IMR-90 (cell line): ENCODE data around the gene DEFB125. TPM values are rescaled to one million over a fixed set of nuclear protein-coding genes. Genes with fewer than 3 reads are reported as not detected.
A peak's percentile ranks its signal among the peaks of the same experiment; 100 is the strongest.

ENCODE experiments used
- ATAC-seq: fragments of 200-7000 bp; cut with Tn5 transposase; 2 replicates; pipeline ENCODE4 v1.9.1; 2020; ENCODE audit warnings: low read depth, mild to moderate bottlenecking, moderate library complexity
- BruUV-seq: library from RNA; stranded (reverse); fragments of 400-500 nt; replicated peaks from 2 replicates; lab custom pipeline; 2021; lab: Mats Ljungman, UMichigan
- CTCF ChIA-PET: fragments of 300-600 bp; formaldehyde crosslinking; extraction: SDS; loops from one replicate; lab custom pipeline; 2021; ENCODE audit warnings: antibody characterized with exemption; lab: Yijun Ruan, JAX
- POLR2A ChIA-PET: fragments of 300-600 bp; sonication (Branson Sonifier 250); formaldehyde crosslinking; loops from one replicate; lab custom pipeline; 2022; ENCODE audit warnings: antibody characterized with exemption; ENCODE audit not compliant: unreplicated experiment; lab: Charles Lee
- DNase-seq: peaks from one replicate; pipeline ENCODE4 v3.0.0; 2013
- H2AFZ ChIP-seq: replicated peaks from 2 replicates; pipeline ENCODE3; 2013; ENCODE audit warnings: low read length, mild to moderate bottlenecking; ENCODE audit not compliant: poor library complexity
- H2AK5ac ChIP-seq: 2 replicates; pipeline ENCODE4 v1.6.1; 2013; ENCODE audit warnings: low read depth, low read length, inconsistent platforms
- H2AK9ac ChIP-seq: replicated peaks from 2 replicates; pipeline ENCODE3; 2013; ENCODE audit warnings: mild to moderate bottlenecking, low read depth, low read length, moderate library complexity; ENCODE audit not compliant: poor library complexity
- H2BK120ac ChIP-seq: 2 replicates; pipeline ENCODE4 v1.6.1; 2013; ENCODE audit warnings: low read depth, low read length, inconsistent platforms
- H2BK15ac ChIP-seq: 3 replicates; pipeline ENCODE4 v1.6.1; 2013; ENCODE audit warnings: low read depth, low read length, inconsistent platforms
- H2BK20ac ChIP-seq: 2 replicates; pipeline ENCODE4 v1.6.1; 2013; ENCODE audit warnings: low read depth, mild to moderate bottlenecking, inconsistent platforms, low read length, moderate library complexity
- H2BK5ac ChIP-seq: 2 replicates; pipeline ENCODE4 v1.6.1; 2013; ENCODE audit warnings: mild to moderate bottlenecking, low read depth, low read length, inconsistent platforms; ENCODE audit not compliant: poor library complexity, severe bottlenecking
- H3K14ac ChIP-seq: replicated peaks from 2 replicates; pipeline ENCODE4 v1.6.1; 2013; ENCODE audit warnings: low read depth, low read length, inconsistent platforms
- H3K18ac ChIP-seq: 2 replicates; pipeline ENCODE4 v1.6.1; 2013; ENCODE audit warnings: low read depth, low read length, control low read depth
- H3K23ac ChIP-seq: 2 replicates; pipeline ENCODE4 v1.6.1; 2013; ENCODE audit warnings: low read depth, low read length, inconsistent platforms
- H3K27ac ChIP-seq: 2 replicates; pipeline ENCODE4 v1.5.1; 2013; ENCODE audit warnings: mild to moderate bottlenecking, control low read depth, low read length; ENCODE audit not compliant: insufficient read depth
- H3K27me3 ChIP-seq: 2 replicates; pipeline ENCODE4 v1.6.1; 2013; ENCODE audit warnings: low read length; ENCODE audit not compliant: control insufficient read depth, insufficient read depth
- H3K36me3 ChIP-seq: 2 replicates; pipeline ENCODE4 v1.6.1; 2013; ENCODE audit warnings: low read length, mixed read lengths; ENCODE audit not compliant: control insufficient read depth, insufficient read depth
- H3K4ac ChIP-seq: 2 replicates; pipeline ENCODE4 v1.6.1; 2013; ENCODE audit warnings: low read depth, low read length, inconsistent platforms
- H3K4me1 ChIP-seq: 2 replicates; pipeline ENCODE4 v1.6.1; 2013; ENCODE audit warnings: low read length, mixed read lengths; ENCODE audit not compliant: control insufficient read depth, insufficient read depth
- H3K4me2 ChIP-seq: 2 replicates; pipeline ENCODE4 v1.6.1; 2013; ENCODE audit warnings: low read depth, mild to moderate bottlenecking, control low read depth, low read length, moderate library complexity
- H3K4me3 ChIP-seq: 2 replicates; pipeline ENCODE4 v1.5.1; 2013; ENCODE audit warnings: low read depth, mild to moderate bottlenecking, control low read depth, low read length, moderate library complexity; ENCODE audit not compliant: insufficient read depth
- H3K56ac ChIP-seq: 2 replicates; pipeline ENCODE4 v1.6.1; 2013; ENCODE audit warnings: low read length, inconsistent platforms; ENCODE audit not compliant: insufficient read depth; ENCODE audit errors: extremely low read depth
- H3K79me1 ChIP-seq, 2 experiments: 2 replicates each; pipeline ENCODE4 v1.6.1; 2013; ENCODE audit warnings: low read length in 2 of 2, inconsistent platforms in 1 of 2, low read depth in 1 of 2
- H3K9ac ChIP-seq: 2 replicates; pipeline ENCODE4 v1.6.1; 2013; ENCODE audit warnings: low read depth, low read length, control low read depth
- H3K9me1 ChIP-seq: 2 replicates; pipeline ENCODE4 v1.6.1; 2013; ENCODE audit warnings: low read length, inconsistent platforms; ENCODE audit not compliant: insufficient read depth
- H3K9me3 ChIP-seq: 2 replicates; pipeline ENCODE4 v1.6.1; 2013; ENCODE audit warnings: low read length; ENCODE audit not compliant: control insufficient read depth, insufficient read depth
- H4K20me1 ChIP-seq: 2 replicates; pipeline ENCODE4 v1.6.1; 2013; ENCODE audit warnings: low read length, inconsistent platforms; ENCODE audit not compliant: insufficient read depth
- H4K5ac ChIP-seq: 2 replicates; pipeline ENCODE4 v1.6.1; 2013; ENCODE audit warnings: mild to moderate bottlenecking, low read depth, low read length, control low read depth
- H4K8ac ChIP-seq, 2 experiments: 2 replicates each; pipeline ENCODE4 v1.6.1; 2013; ENCODE audit warnings: low read depth in 2 of 2, low read length in 2 of 2, control low read depth in 1 of 2, inconsistent platforms in 1 of 2
- H4K91ac ChIP-seq: 2 replicates; pipeline ENCODE4 v1.6.1; 2013; ENCODE audit warnings: low read depth, low read length, inconsistent platforms; ENCODE audit not compliant: insufficient read depth
- BHLHE40 ChIP-seq: fragments of 150-350 bp; IDR thresholded peaks from 2 replicates; pipeline ENCODE4 v1.6.1; 2016; ENCODE audit warnings: mild to moderate bottlenecking, low read depth, low read length
- CHD1 ChIP-seq: IDR thresholded peaks from 2 replicates; pipeline ENCODE4 v1.6.1; 2012; ENCODE audit warnings: low read depth, low read length, improper control_type of control experiment
- ELK1 ChIP-seq: fragments of 150-350 bp; IDR thresholded peaks from 2 replicates; pipeline ENCODE4 v1.6.1; 2016; ENCODE audit warnings: low read depth, mild to moderate bottlenecking, low read length, moderate library complexity, borderline replicate concordance
- FOS ChIP-seq: fragments of 150-350 bp; IDR thresholded peaks from 2 replicates; pipeline ENCODE4 v1.6.1; 2016; ENCODE audit warnings: low read depth, low read length
- MAFK ChIP-seq: IDR thresholded peaks from 2 replicates; pipeline ENCODE4 v1.6.1; 2012; ENCODE audit warnings: low read depth, low read length, improper control_type of control experiment
- MAZ ChIP-seq: IDR thresholded peaks from 2 replicates; pipeline ENCODE4 v1.6.1; 2012; ENCODE audit warnings: low read depth, mild to moderate bottlenecking, low read length, improper control_type of control experiment, moderate library complexity, borderline replicate concordance
- NFE2L2 ChIP-seq: fragments of 150-350 bp; IDR thresholded peaks from 2 replicates; pipeline ENCODE4 v1.6.1; 2016; ENCODE audit warnings: low read depth, mild to moderate bottlenecking, low read length
- POLR2A ChIP-seq: IDR thresholded peaks from 2 replicates; pipeline ENCODE4 v1.6.1; 2012; ENCODE audit warnings: mild to moderate bottlenecking, low read depth, low read length
- RAD21 ChIP-seq: IDR thresholded peaks from 2 replicates; pipeline ENCODE4 v1.6.1; 2012; ENCODE audit warnings: low read length, improper control_type of control experiment
- RCOR1 ChIP-seq: IDR thresholded peaks from 2 replicates; pipeline ENCODE4 v1.6.1; 2012; ENCODE audit warnings: mild to moderate bottlenecking, low read length, improper control_type of control experiment; ENCODE audit not compliant: insufficient replicate concordance
- RFX5 ChIP-seq: IDR thresholded peaks from 2 replicates; pipeline ENCODE4 v1.8.0; 2012; ENCODE audit warnings: low read depth, mild to moderate bottlenecking, low read length, moderate library complexity
- USF2 ChIP-seq: fragments of 150-350 bp; IDR thresholded peaks from 2 replicates; pipeline ENCODE4 v1.6.1; 2017; ENCODE audit warnings: mild to moderate bottlenecking, antibody characterized with exemption, low read length, low read depth
- WGBS, 2 experiments: methylation state at CpG; one replicate each; pipeline versions ENCODE4 v1.1.5 to v1.1.7; 2013; ENCODE audit warnings: missing lambda C conversion rate in 2 of 2; ENCODE audit not compliant: insufficient read length in 1 of 2; ENCODE audit errors: extremely low coverage in 2 of 2; 5-methylcytosine and 5-hydroxymethylcytosine counted together
- dilution Hi-C: fragments of 300-500 bp; cut with HindIII; formaldehyde crosslinking; loops from one replicate; pipeline ENCODE4 v1.14.3; 2018; ENCODE audit warnings: low sequenced_read_pairs; ENCODE audit not compliant: unreplicated experiment
- in situ Hi-C: fragments of 300-500 bp; cut with MboI; formaldehyde crosslinking; loops from 3 replicates; pipeline ENCODE4 v1.14.3; 2019; ENCODE audit warnings: low sequenced_read_pairs, inconsistent platforms, mixed read lengths
- intact Hi-C: fragments of 100-400 bp; cut with micrococcal nuclease; formaldehyde crosslinking; loops from 2 replicates; pipeline ENCODE4 v1.10.0; 2022
- polyA plus RNA-seq, 3 experiments: library from polyadenylated mRNA; depleted of rRNA; stranded (reverse); fragments of >200 nt; gene quantifications; 2 replicates each; pipeline ENCODE4 v1.2.3, GENCODE V29; 2012; ENCODE audit warnings: low replicate concordance in 1 of 3
- total RNA-seq: library from RNA; depleted of rRNA; stranded (reverse); fragments of >200 nt; gene quantifications from 2 replicates; pipeline ENCODE4 v1.2.3, GENCODE V29; 2012
- TF ChIP-seq, protein P1 (sequence below): conservative IDR thresholded peaks from 2 replicates; pipeline ENCODE4 v1.5.1; 2012; ENCODE audit warnings: mild to moderate bottlenecking, low read depth, low read length, improper control_type of control experiment

Gene DEFB125
- total and polyA plus RNA-seq, 2 of the 4 experiments (the other 2 are of a cell fraction) = not detected

DNA sequence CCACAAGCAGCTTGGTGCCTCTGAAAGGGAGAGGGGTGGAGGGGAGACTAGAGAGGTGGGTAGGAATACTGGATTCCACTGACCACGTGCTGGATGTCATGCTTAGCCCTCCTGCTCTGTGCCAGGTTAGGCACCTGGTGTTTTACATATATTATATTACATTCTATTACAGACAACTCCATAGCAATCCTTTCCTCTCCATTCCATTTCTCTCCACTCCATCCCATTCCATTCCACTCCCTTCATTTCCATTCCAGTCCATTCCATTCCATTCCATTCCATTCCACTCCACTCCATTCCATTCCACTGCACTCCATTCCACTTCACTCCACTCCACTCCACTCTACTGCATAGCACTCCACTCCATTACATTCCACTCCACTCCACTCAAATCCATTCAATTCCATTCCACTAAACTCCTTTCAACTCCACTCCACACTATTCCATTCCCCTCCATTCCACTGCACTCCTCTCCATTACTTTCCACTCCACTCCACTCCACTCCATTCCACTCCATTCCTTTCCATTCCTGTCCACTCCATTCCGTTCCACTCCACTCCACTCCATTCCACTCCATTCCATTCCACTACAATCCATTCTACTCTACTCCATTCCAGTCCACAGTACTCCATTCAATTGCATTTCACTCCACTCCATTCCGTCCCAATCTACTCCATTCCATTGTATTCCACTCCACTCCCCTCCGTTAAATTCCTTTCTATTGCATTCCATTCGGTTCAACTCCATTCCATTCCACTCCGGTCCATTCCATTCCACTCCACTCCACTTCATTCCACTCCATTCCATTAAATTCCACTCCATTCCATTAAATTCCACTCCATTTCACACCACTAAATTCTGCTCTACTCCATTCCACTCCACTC is 27.2 kb upstream of the DEFB125 start (continued):
- TF ChIP-seq BHLHE40 (no peak), FOS (no peak)

DNA sequence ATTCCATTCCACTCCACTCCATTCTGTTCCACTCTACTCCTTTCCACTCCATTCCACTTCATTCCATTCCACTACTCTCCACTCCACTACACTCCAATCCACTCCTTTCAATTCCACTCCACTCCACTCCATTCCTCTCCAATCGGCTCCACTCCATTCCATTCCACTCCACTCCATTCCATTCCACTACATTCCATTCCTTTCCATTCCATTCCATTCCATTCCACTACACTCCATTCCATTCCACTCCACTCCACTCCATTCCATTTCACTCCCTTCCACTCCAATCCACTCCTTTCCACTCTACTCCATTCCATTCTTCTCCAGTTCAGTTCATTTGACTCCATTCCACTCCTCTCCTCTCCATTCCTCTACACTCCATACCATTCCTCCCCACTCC is 26.2 kb upstream of the DEFB125 start:
- H3K4me3 ChIP-seq = no peak overlapping the region
- 77 to 93% methylated on average over 1 of the region's 1 CpG for WGBS, 2 experiments
- H2BK15ac ChIP-seq = no peak overlapping the region
- no peaks in the 10 kb centered on the region for H3K9me1 ChIP-seq
- H3K4me2 ChIP-seq = no peak overlapping the region
- no peaks in the 10 kb centered on the region for H3K36me3 ChIP-seq
- no peak overlapping the region for H2AK5ac ChIP-seq
- H3K4ac ChIP-seq = no peak overlapping the region
- H3K27ac ChIP-seq = no peak overlapping the region
- H2BK120ac ChIP-seq = no peak overlapping the region
- no peak overlapping the region for H4K5ac ChIP-seq
- H3K79me1 ChIP-seq = no peaks in the 10 kb centered on the region
- POLR2A ChIA-PET = no interaction called here
- in situ Hi-C loops = no loop called here
- H3K14ac ChIP-seq = no peak overlapping the region
- H3K18ac ChIP-seq = no peak overlapping the region
- peaks cover 15% of the 10 kb centered on the region for H3K9me3 ChIP-seq
- intact Hi-C loops = no loop called here
- DNase-seq (no peak), ATAC-seq (no peak)
- peaks cover 2% of the 10 kb centered on the region; the same call in 1 of the 2 replicates for H3K4me1 ChIP-seq
- no peak overlapping the region for H3K9ac ChIP-seq
- CTCF ChIA-PET = no interaction called here
- H3K23ac ChIP-seq = no peak overlapping the region
- H4K8ac ChIP-seq = no peak overlapping the region
- BruUV-seq = no TSS peak
- dilution Hi-C loops = no loop called here
- no peaks in the 10 kb centered on the region for H3K27me3 ChIP-seq
- no peak overlapping the region for H2AK9ac ChIP-seq
- H2AFZ ChIP-seq = no peak overlapping the region
- peak overlapping the region; percentile 94 for H2BK5ac ChIP-seq
- H4K91ac ChIP-seq = no peak overlapping the region
- H2BK20ac ChIP-seq = no peak overlapping the region
- no peaks in the 10 kb centered on the region for H4K20me1 ChIP-seq
- H3K56ac ChIP-seq = no peak overlapping the region
- no peak for TF ChIP-seq MAZ
- TF ChIP-seq POLR2A = no peak
- no peak for TF ChIP-seq NFE2L2
- no peak for TF ChIP-seq RAD21
- no peak for TF ChIP-seq MAFK
- no peak for TF ChIP-seq USF2
- TF ChIP-seq RCOR1 = no peak
- TF ChIP-seq FOS = no peak
- no peak for TF ChIP-seq CHD1
- TF ChIP-seq ELK1 = no peak
- TF ChIP-seq, protein P1, sequence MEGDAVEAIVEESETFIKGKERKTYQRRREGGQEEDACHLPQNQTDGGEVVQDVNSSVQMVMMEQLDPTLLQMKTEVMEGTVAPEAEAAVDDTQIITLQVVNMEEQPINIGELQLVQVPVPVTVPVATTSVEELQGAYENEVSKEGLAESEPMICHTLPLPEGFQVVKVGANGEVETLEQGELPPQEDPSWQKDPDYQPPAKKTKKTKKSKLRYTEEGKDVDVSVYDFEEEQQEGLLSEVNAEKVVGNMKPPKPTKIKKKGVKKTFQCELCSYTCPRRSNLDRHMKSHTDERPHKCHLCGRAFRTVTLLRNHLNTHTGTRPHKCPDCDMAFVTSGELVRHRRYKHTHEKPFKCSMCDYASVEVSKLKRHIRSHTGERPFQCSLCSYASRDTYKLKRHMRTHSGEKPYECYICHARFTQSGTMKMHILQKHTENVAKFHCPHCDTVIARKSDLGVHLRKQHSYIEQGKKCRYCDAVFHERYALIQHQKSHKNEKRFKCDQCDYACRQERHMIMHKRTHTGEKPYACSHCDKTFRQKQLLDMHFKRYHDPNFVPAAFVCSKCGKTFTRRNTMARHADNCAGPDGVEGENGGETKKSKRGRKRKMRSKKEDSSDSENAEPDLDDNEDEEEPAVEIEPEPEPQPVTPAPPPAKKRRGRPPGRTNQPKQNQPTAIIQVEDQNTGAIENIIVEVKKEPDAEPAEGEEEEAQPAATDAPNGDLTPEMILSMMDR = no peak
- no peak for TF ChIP-seq RFX5
- no peak for TF ChIP-seq BHLHE40
